ENCODE measurements around the gene GM2A.
"Not testable (repeated sequence)": the region's sequence is repeated elsewhere in the genome, so short reads cannot be mapped to it uniquely, and the experiment has no call there.

Gene GM2A

DNA sequence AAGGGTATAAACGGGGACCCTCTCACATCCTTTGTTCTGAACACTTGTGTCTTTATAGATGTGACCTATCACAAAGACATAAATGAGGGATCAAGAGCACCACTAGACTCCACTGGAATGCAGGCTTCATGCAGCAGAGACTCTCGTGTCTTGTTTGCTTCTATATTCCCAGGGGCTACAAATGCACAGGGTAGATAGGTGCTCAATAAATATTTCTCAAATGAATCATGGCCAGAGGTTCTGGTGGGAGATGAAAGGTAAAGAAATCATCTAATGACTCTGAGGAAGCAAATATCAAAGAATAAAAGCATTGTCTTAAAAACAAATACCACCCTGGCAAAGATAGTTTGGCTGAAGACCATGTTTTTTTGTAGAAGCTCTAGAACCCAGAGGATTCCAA, 44.0 kb downstream of the GM2A start:
- WGBS, 2 donors (ENCODE audit: extremely low coverage in 2 of 2, insufficient read length in 2 of 2, insufficient replicate concordance in 1 of 2): no CpG with 5 or more reads among the region's 2 CpGs
- H2BK5ac ChIP-seq (ENCODE audit: low read length): no peak overlapping the region
- no peak overlapping the region for H4K8ac ChIP-seq (ENCODE audit: low read depth, low read length)
- no peak overlapping the region for H3K4me2 ChIP-seq (ENCODE audit: insufficient read depth, low read length, poor library complexity, severe bottlenecking)
- H3K79me1 ChIP-seq (ENCODE audit: low read depth, low read length): no peaks in the 10 kb centered on the region
- H3K14ac ChIP-seq (ENCODE audit: low read length): no peak overlapping the region
- no peak overlapping the region for H3K4me3 ChIP-seq (ENCODE audit: low read length in 2 of 2)
- H2BK12ac ChIP-seq (ENCODE audit: low read length): no peak overlapping the region
- H3K27me3 ChIP-seq (ENCODE audit: control insufficient read depth in 3 of 3, insufficient read depth in 3 of 3, low read depth in 1 of 3, low read length in 3 of 3): no peaks in the 10 kb centered on the region
- no peaks in the 10 kb centered on the region for H3K36me3 ChIP-seq (replicated peaks in 1 of 2; ENCODE audit: control insufficient read depth in 2 of 2, insufficient read depth in 2 of 2, low read length in 2 of 2)
- no peaks in the 10 kb centered on the region for H3K9me3 ChIP-seq (replicated peaks in 1 of 2; ENCODE audit: control insufficient read depth in 2 of 2, insufficient read depth in 1 of 2, low read depth in 1 of 2, low read length in 2 of 2)
- H3K18ac ChIP-seq (ENCODE audit: low read length): no peak overlapping the region
- no peak overlapping the region for H3K9ac ChIP-seq (ENCODE audit: low read depth, low read length, poor library complexity)
- H3K23ac ChIP-seq (ENCODE audit: low read depth, low read length, poor library complexity): no peak overlapping the region
- H3K27ac ChIP-seq (replicated peaks; ENCODE audit: low read length): no peak overlapping the region
- H3K4me1 ChIP-seq (ENCODE audit: control insufficient read depth in 2 of 2, insufficient read depth in 1 of 2, low read depth in 1 of 2, low read length in 2 of 2): peaks cover 0 to 2% of the 10 kb centered on the region in 2 donors
- no peak overlapping the region for H2BK120ac ChIP-seq (ENCODE audit: low read depth, low read length)
- no peak overlapping the region for H2AK5ac ChIP-seq (ENCODE audit: low read depth, low read length)
- H2BK15ac ChIP-seq (ENCODE audit: low read length): no peak overlapping the region
- no peak overlapping the region for H2AFZ ChIP-seq (ENCODE audit: low read length)
- H3K4ac ChIP-seq (ENCODE audit: low read length): no peak overlapping the region
- DNase-seq (ENCODE audit: low spot score): no peak
- no peak overlapping the region for H4K91ac ChIP-seq (ENCODE audit: low read depth, low read length, poor library complexity)

DNA sequence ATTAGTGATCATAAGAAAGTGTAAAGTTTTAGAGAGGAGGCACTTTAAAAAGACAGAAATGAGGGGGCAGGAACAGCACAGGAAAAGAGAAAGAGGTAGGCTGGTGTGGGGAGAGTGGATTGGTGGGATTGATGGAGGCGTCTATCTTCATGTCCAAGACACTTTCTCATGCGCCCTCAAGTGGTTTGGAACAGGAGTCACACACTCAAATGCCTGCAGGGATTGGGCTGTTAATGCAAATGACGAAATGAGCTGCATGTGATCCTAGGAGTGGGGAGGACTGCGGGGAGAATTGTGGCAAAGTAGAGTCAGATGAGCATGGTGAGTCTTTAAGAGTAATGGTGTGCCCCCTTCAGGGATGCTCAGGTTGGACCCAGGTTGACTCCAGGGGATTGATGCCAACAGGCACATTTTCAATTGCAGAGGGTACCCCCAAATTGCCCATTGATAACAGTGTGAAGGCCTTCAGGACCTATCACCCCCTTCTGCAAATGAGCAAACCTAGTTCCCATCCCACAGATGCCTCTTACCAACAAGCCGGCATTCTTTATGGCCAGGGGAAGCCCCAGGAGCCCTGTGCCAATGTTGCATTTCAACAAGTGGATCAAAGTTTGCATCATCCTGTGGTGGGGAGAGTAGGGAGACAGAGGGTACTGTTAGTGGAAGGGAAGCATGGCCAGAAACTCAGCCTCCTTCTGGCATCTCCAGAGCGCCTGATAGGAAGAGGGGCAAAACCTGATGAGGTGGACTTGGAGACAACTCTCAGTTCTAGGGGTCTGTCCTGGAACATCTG, 45.3 kb downstream of the GM2A start:
- Histone ChIP-seq H3K4me3 (ENCODE audit: low read length in 2 of 2) (no peak overlapping the region), H3K4ac (ENCODE audit: low read length) (no peak overlapping the region), H3K18ac (ENCODE audit: low read length) (no peak overlapping the region), H3K27me3 (ENCODE audit: control insufficient read depth in 3 of 3, insufficient read depth in 3 of 3, low read depth in 1 of 3, low read length in 3 of 3) (no peaks in the 10 kb centered on the region), H3K27ac (replicated peaks; ENCODE audit: low read length) (no peak overlapping the region), H2BK5ac (ENCODE audit: low read length) (no peak overlapping the region), H4K8ac (ENCODE audit: low read depth, low read length) (no peak overlapping the region), H3K79me1 (ENCODE audit: low read depth, low read length) (no peaks in the 10 kb centered on the region), H3K9ac (ENCODE audit: low read depth, low read length, poor library complexity) (no peak overlapping the region), H3K9me3 (replicated peaks in 1 of 2; ENCODE audit: control insufficient read depth in 2 of 2, insufficient read depth in 1 of 2, low read depth in 1 of 2, low read length in 2 of 2) (peaks cover 0 to 2% of the 10 kb centered on the region in 2 donors), H2AFZ (ENCODE audit: low read length) (no peak overlapping the region), H4K91ac (ENCODE audit: low read depth, low read length, poor library complexity) (no peak overlapping the region), H3K4me2 (ENCODE audit: insufficient read depth, low read length, poor library complexity, severe bottlenecking) (no peak overlapping the region), H2BK15ac (ENCODE audit: low read length) (no peak overlapping the region), H2BK12ac (ENCODE audit: low read length) (no peak overlapping the region), H3K4me1 (ENCODE audit: control insufficient read depth in 2 of 2, insufficient read depth in 1 of 2, low read depth in 1 of 2, low read length in 2 of 2) (peaks cover 0 to 5% of the 10 kb centered on the region in 2 donors), H2BK120ac (ENCODE audit: low read depth, low read length) (no peak overlapping the region), H3K23ac (ENCODE audit: low read depth, low read length, poor library complexity) (no peak overlapping the region), H2AK5ac (ENCODE audit: low read depth, low read length) (no peak overlapping the region), H3K14ac (ENCODE audit: low read length) (no peak overlapping the region), H3K36me3 (replicated peaks in 1 of 2; ENCODE audit: control insufficient read depth in 2 of 2, insufficient read depth in 2 of 2, low read length in 2 of 2) (peaks cover 0 to 1% of the 10 kb centered on the region in 2 donors)
- WGBS, 2 donors (ENCODE audit: extremely low coverage in 2 of 2, insufficient read length in 2 of 2, insufficient replicate concordance in 1 of 2): no CpG with 5 or more reads among the region's 6 CpGs
- no peak for DNase-seq (ENCODE audit: low spot score)

DNA sequence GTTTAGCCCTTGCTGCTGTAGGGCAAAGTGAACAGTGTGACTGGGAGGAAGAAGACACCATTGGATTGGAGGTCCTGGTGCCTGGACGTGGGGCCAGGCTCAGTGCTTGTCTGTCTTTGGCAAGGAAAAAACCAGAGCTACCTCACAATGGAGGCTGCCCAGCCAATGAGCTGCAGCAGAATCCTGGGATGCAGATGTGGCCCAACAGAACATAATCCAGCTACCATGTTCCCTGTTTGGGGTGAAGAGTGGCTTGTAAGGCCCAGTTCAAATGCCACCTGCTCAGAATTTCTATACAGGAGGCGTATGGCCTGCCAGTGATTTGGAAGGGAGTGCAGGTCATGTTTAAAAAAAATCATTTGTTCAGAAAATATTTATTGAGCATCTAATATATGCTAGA, 50.7 kb downstream of the GM2A start, which contains the start of gene SLC36A3:
TSS of gene SLC36A3 (minus strand) at position 101 of the 400 bp plus-strand sequence. CDS start 412 bp downstream, outside the sequence.
- Histone ChIP-seq H2BK15ac (ENCODE audit: low read length) (peak within 1 kb of the TSS; percentile 5), H2BK120ac (ENCODE audit: low read depth, low read length) (no peak within 1 kb of the TSS), H2AK5ac (ENCODE audit: low read depth, low read length) (peak within 1 kb of the TSS; percentile 74), H3K14ac (ENCODE audit: low read length) (no peak within 1 kb of the TSS), H3K4me1 (ENCODE audit: control insufficient read depth in 2 of 2, insufficient read depth in 1 of 2, low read depth in 1 of 2, low read length in 2 of 2) (peaks cover 0 to 3% of the 10 kb centered on the region in 2 donors), H3K36me3 (replicated peaks in 1 of 2; ENCODE audit: control insufficient read depth in 2 of 2, insufficient read depth in 2 of 2, low read length in 2 of 2) (peaks cover 0 to 1% of the 10 kb centered on the region in 2 donors), H3K9me3 (replicated peaks in 1 of 2; ENCODE audit: control insufficient read depth in 2 of 2, insufficient read depth in 1 of 2, low read depth in 1 of 2, low read length in 2 of 2) (peaks cover 0 to 4% of the 10 kb centered on the region in 2 donors), H3K9ac (ENCODE audit: low read depth, low read length, poor library complexity) (no peak within 1 kb of the TSS), H2BK5ac (ENCODE audit: low read length) (no peak within 1 kb of the TSS), H3K18ac (ENCODE audit: low read length) (peak within 1 kb of the TSS; percentile 35), H3K4ac (ENCODE audit: low read length) (no peak within 1 kb of the TSS), H3K27me3 (ENCODE audit: control insufficient read depth in 3 of 3, insufficient read depth in 3 of 3, low read depth in 1 of 3, low read length in 3 of 3) (peaks cover 0 to 3% (median 0%) of the 10 kb centered on the region in 3 experiments), H2AFZ (ENCODE audit: low read length) (no peak within 1 kb of the TSS), H3K4me2 (ENCODE audit: insufficient read depth, low read length, poor library complexity, severe bottlenecking) (no peak within 1 kb of the TSS), H3K79me1 (ENCODE audit: low read depth, low read length) (no peaks in the 10 kb centered on the region), H2BK12ac (ENCODE audit: low read length) (peak within 1 kb of the TSS; percentile 41), H3K23ac (ENCODE audit: low read depth, low read length, poor library complexity) (peak within 1 kb of the TSS; percentile 29), H4K8ac (ENCODE audit: low read depth, low read length) (no peak within 1 kb of the TSS), H3K27ac (replicated peaks; ENCODE audit: low read length) (no peak within 1 kb of the TSS), H4K91ac (ENCODE audit: low read depth, low read length, poor library complexity) (no peak within 1 kb of the TSS), H3K4me3 (ENCODE audit: low read length in 2 of 2) (no peak within 1 kb of the TSS)
- WGBS, 2 donors (ENCODE audit: extremely low coverage in 2 of 2, insufficient read length in 2 of 2, insufficient replicate concordance in 1 of 2): no CpG with 5 or more reads among the region's 2 CpGs
- no peak for DNase-seq (ENCODE audit: low spot score)

DNA sequence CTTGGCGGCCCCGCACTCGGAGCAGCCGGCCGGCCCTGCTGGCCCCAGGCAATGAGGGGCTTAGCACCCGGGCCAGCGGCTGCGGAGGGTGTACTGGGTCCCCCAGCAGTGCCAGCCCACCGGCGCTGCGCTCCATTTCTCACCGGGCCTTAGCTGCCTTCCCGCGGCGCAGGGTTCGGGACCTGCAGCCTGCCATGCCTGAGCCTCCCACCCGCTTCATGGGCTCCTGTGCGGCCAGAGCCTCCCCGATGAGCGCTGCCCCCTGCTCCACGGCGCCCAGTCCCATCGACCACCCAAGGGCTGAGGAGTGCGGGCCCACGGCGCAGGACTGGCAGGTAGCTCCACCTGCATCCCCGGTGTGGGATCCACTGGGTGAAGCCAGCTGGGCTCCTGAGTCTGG, 56.3 kb downstream of the GM2A start:
- H4K91ac ChIP-seq (ENCODE audit: low read depth, low read length, poor library complexity); H2BK5ac ChIP-seq (ENCODE audit: low read length); H2BK12ac ChIP-seq (ENCODE audit: low read length); H3K9me3 ChIP-seq (replicated peaks in 1 of 2; ENCODE audit: control insufficient read depth in 2 of 2, insufficient read depth in 1 of 2, low read depth in 1 of 2, low read length in 2 of 2); H3K4me1 ChIP-seq (ENCODE audit: control insufficient read depth in 2 of 2, insufficient read depth in 1 of 2, low read depth in 1 of 2, low read length in 2 of 2); H2AFZ ChIP-seq (ENCODE audit: low read length); DNase-seq (ENCODE audit: low spot score); H3K27me3 ChIP-seq (ENCODE audit: control insufficient read depth in 3 of 3, insufficient read depth in 3 of 3, low read depth in 1 of 3, low read length in 3 of 3); H3K79me1 ChIP-seq (ENCODE audit: low read depth, low read length); H3K9ac ChIP-seq (ENCODE audit: low read depth, low read length, poor library complexity); H3K4ac ChIP-seq (ENCODE audit: low read length); H3K4me3 ChIP-seq (ENCODE audit: low read length in 2 of 2); H4K8ac ChIP-seq (ENCODE audit: low read depth, low read length); H2BK120ac ChIP-seq (ENCODE audit: low read depth, low read length); H2AK5ac ChIP-seq (ENCODE audit: low read depth, low read length); H3K23ac ChIP-seq (ENCODE audit: low read depth, low read length, poor library complexity); H3K36me3 ChIP-seq (replicated peaks in 1 of 2; ENCODE audit: control insufficient read depth in 2 of 2, insufficient read depth in 2 of 2, low read length in 2 of 2); H3K18ac ChIP-seq (ENCODE audit: low read length); H3K4me2 ChIP-seq (ENCODE audit: insufficient read depth, low read length, poor library complexity, severe bottlenecking); H3K27ac ChIP-seq (replicated peaks; ENCODE audit: low read length); H2BK15ac ChIP-seq (ENCODE audit: low read length): not testable (repeated sequence)
- H3K14ac ChIP-seq (ENCODE audit: low read length): peak overlapping the region; percentile 56
- no CpG with 5 or more reads among the region's 27 CpGs for WGBS, 2 donors (ENCODE audit: extremely low coverage in 2 of 2, insufficient read length in 2 of 2, insufficient replicate concordance in 1 of 2)
